ENCODE results near the gene VAV2.

GRCh38 chr9:133953976-133954709 is 38.0 kb downstream of the VAV2 start:
- TF ChIP-seq CTCF (IDR thresholded peaks at IDR 0.05; ENCODE audit: insufficient read depth, low read length, poor library complexity, severe bottlenecking) (no peak), EZH2phosphoT487 (conservative IDR thresholded peaks at IDR 0.05; ENCODE audit: low read length) (no peak)
